ENCODE data around the gene PPIA. TPM values are rescaled to one million over a fixed set of nuclear protein-coding genes. Genes with fewer than 3 reads are reported as not detected.

The PPIA gene
- total RNA-seq, 1 experiment from 2014 or later = 3,047 TPM

- Histone ChIP-seq H3K27ac (ENCODE audit: low read depth, low read length, poor library complexity, severe bottlenecking) (peak overlapping the region; percentile 99), H3K4me3 (ENCODE audit: low read depth, low read length, poor library complexity, severe bottlenecking) (peak overlapping the region; percentile 64), H3K36me3 (ENCODE audit: insufficient read depth, low read length, poor library complexity, severe bottlenecking) (peaks cover 52% of the 10 kb centered on the region), H3K9me3 (ENCODE audit: low read depth, low read length, poor library complexity, severe bottlenecking) (no peaks in the 10 kb centered on the region), H3K27me3 (replicated peaks; ENCODE audit: insufficient read depth, low read depth, low read length, poor library complexity) (no peaks in the 10 kb centered on the region), H3K4me1 (ENCODE audit: insufficient read depth, low read length, poor library complexity, severe bottlenecking) (peaks cover 18% of the 10 kb centered on the region)
- DNase-seq (ENCODE audit: low spot score) = peak; percentile 92
- BruUV-seq (replicated peaks) = TSS peak; percentile 43
- ChIA-PET POLR2A (ENCODE audit: low non-redundant PET) (interaction anchor here (0.6 to 0.7 kb wide), 4 partner anchors 12 to 232 kb away, joined by 3 to 6 read pairs (median 4); no protein-coding TSS in a partner anchor), CTCF (no interaction called here)
- intact Hi-C loops (cut with micrococcal nuclease; ENCODE audit: unreplicated experiment) = loop anchor here (1.0 to 5.0 kb wide), 3 partner anchors 50 to 215 kb away; partner anchors contain the start of genes OGDH and TMED4
- TF ChIP-seq CTCF (conservative IDR thresholded peaks at IDR 0.05; ENCODE audit: low read depth, low read length) = peak; percentile 62
- no peak for TF ChIP-seq EZH2 (IDR thresholded peaks at IDR 0.05; ENCODE audit: borderline replicate concordance, low read depth, low read length, poor library complexity, severe bottlenecking)
Observed at GRCh38 chr7:44797329-44798258, 1.1 kb downstream of the PPIA start.

GRCh38 chr7:44798649-44799305 lies 2.3 kb downstream of the PPIA start:
- Histone ChIP-seq H3K9me3 (ENCODE audit: low read depth, low read length, poor library complexity, severe bottlenecking) (no peaks in the 10 kb centered on the region), H3K36me3 (ENCODE audit: insufficient read depth, low read length, poor library complexity, severe bottlenecking) (peaks cover 64% of the 10 kb centered on the region), H3K4me1 (ENCODE audit: insufficient read depth, low read length, poor library complexity, severe bottlenecking) (peaks cover 18% of the 10 kb centered on the region), H3K27ac (ENCODE audit: low read depth, low read length, poor library complexity, severe bottlenecking) (peak overlapping the region; percentile 41), H3K27me3 (replicated peaks; ENCODE audit: insufficient read depth, low read depth, low read length, poor library complexity) (no peaks in the 10 kb centered on the region), H3K4me3 (ENCODE audit: low read depth, low read length, poor library complexity, severe bottlenecking) (peak overlapping the region; percentile 64)
- no TSS peak for BruUV-seq (replicated peaks)
- TF ChIP-seq CTCF (conservative IDR thresholded peaks at IDR 0.05; ENCODE audit: low read depth, low read length) = no peak
- TF ChIP-seq EZH2 (IDR thresholded peaks at IDR 0.05; ENCODE audit: borderline replicate concordance, low read depth, low read length, poor library complexity, severe bottlenecking) = no peak
- POLR2A ChIA-PET (ENCODE audit: low non-redundant PET) = no interaction called here
- DNase-seq (ENCODE audit: low spot score) = no peak
- CTCF ChIA-PET = no interaction called here
- intact Hi-C loops (cut with micrococcal nuclease; ENCODE audit: unreplicated experiment) = loop anchor here (5.0 kb wide), 2 partner anchors 191 to 216 kb away; partner anchors contain the start of genes OGDH and TMED4

GRCh38 chr7:44799939-44800338 lies 3.5 kb downstream of the PPIA start:
- ChIA-PET CTCF (no interaction called here), POLR2A (ENCODE audit: low non-redundant PET) (no interaction called here)
- Histone ChIP-seq H3K4me1 (ENCODE audit: insufficient read depth, low read length, poor library complexity, severe bottlenecking) (peaks cover 18% of the 10 kb centered on the region), H3K27me3 (replicated peaks; ENCODE audit: insufficient read depth, low read depth, low read length, poor library complexity) (no peaks in the 10 kb centered on the region), H3K36me3 (ENCODE audit: insufficient read depth, low read length, poor library complexity, severe bottlenecking) (peaks cover 68% of the 10 kb centered on the region), H3K9me3 (ENCODE audit: low read depth, low read length, poor library complexity, severe bottlenecking) (no peaks in the 10 kb centered on the region), H3K27ac (ENCODE audit: low read depth, low read length, poor library complexity, severe bottlenecking) (no peak overlapping the region), H3K4me3 (ENCODE audit: low read depth, low read length, poor library complexity, severe bottlenecking) (no peak overlapping the region)
- no peak for DNase-seq (ENCODE audit: low spot score)
- BruUV-seq (replicated peaks) = no TSS peak
- intact Hi-C loops (cut with micrococcal nuclease; ENCODE audit: unreplicated experiment) = loop anchor here (5.0 kb wide), 2 partner anchors 193 to 218 kb away; partner anchors contain the start of genes OGDH and TMED4
- TF ChIP-seq CTCF (conservative IDR thresholded peaks at IDR 0.05; ENCODE audit: low read depth, low read length) (no peak), EZH2 (IDR thresholded peaks at IDR 0.05; ENCODE audit: borderline replicate concordance, low read depth, low read length, poor library complexity, severe bottlenecking) (no peak)
